ENCODE measurements around the gene KRTAP29-1.

DNA sequence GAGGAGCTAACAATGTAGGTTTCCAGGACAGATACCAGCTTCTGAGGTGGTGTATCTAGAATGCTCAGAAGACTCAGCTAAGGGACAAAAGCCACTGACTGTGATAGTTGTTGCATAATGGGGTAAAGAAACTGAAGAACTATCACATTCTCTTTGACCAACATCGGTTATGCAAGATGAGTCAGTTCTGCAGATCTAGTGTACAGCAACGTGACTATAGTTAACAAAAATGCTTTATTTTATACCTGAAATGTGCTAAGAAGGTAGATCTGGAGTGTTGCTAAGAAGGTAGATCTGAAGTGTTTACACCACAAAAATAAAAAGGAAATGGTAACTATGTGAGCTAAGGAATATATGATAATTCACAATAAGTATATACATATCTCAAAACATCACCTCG lies 34.9 kb downstream of the KRTAP29-1 start:
- TF ChIP-seq, protein P1, sequence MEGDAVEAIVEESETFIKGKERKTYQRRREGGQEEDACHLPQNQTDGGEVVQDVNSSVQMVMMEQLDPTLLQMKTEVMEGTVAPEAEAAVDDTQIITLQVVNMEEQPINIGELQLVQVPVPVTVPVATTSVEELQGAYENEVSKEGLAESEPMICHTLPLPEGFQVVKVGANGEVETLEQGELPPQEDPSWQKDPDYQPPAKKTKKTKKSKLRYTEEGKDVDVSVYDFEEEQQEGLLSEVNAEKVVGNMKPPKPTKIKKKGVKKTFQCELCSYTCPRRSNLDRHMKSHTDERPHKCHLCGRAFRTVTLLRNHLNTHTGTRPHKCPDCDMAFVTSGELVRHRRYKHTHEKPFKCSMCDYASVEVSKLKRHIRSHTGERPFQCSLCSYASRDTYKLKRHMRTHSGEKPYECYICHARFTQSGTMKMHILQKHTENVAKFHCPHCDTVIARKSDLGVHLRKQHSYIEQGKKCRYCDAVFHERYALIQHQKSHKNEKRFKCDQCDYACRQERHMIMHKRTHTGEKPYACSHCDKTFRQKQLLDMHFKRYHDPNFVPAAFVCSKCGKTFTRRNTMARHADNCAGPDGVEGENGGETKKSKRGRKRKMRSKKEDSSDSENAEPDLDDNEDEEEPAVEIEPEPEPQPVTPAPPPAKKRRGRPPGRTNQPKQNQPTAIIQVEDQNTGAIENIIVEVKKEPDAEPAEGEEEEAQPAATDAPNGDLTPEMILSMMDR (IDR thresholded peaks at IDR 0.05; ENCODE audit: low read depth, low read length) = no peak
- TF ChIP-seq POLR2A (IDR thresholded peaks at IDR 0.05; ENCODE audit: extremely low read depth, insufficient read length) (no peak), MYC (IDR thresholded peaks at IDR 0.05; ENCODE audit: low read depth, low read length) (no peak), MAX (IDR thresholded peaks at IDR 0.05; ENCODE audit: low read depth, low read length) (no peak)
